HEK293 (cell line): ENCODE data around the gene ADAM19.

ENCODE experiments used
- CTCF ChIA-PET: fragments of 350-600 bp; formaldehyde crosslinking; extraction: SDS; loops from one replicate; lab custom pipeline; 2021; ENCODE audit warnings: antibody characterized with exemption; lab: Yijun Ruan, JAX
- POLR2A ChIA-PET: fragments of 300-600 bp; formaldehyde crosslinking; extraction: SDS; loops from one replicate; lab custom pipeline; 2020; ENCODE audit warnings: antibody characterized with exemption, inconsistent platforms; lab: Yijun Ruan, JAX
- H3K27ac ChIP-seq: fragments of 200-500 bp; sonication (Bioruptor generic); 2 replicates; pipeline ENCODE4 v1.5.1; 2014; ENCODE audit warnings: low read depth, low read length, control low read depth, inconsistent platforms; ENCODE audit errors: extremely low read depth
- H3K36me3 ChIP-seq, 2 experiments: fragments of 200-500 bp in 1 of 2; sonication (Bioruptor generic) in 1 of 2; 1 replicate in 1 of 2; 2 replicates in 1 of 2; pipeline ENCODE4 v1.5.1; 2014 to 2017; ENCODE audit warnings: inconsistent platforms in 2 of 2, low read length in 2 of 2; ENCODE audit not compliant: control insufficient read depth in 2 of 2, insufficient read depth in 1 of 2
- H3K4me1 ChIP-seq: fragments of 200-500 bp; sonication (Bioruptor generic); 2 replicates; pipeline ENCODE4 v1.5.1; 2014; ENCODE audit warnings: mild to moderate bottlenecking, low read length, inconsistent platforms; ENCODE audit not compliant: control insufficient read depth, insufficient read depth
- H3K4me3 ChIP-seq: 2 replicates; pipeline ENCODE4 v1.5.1; 2011; ENCODE audit warnings: low read depth, mild to moderate bottlenecking, control low read depth, low read length, moderate library complexity
- H3K9me3 ChIP-seq: fragments of 200-500 bp; sonication (Bioruptor generic); 2 replicates; pipeline ENCODE4 v1.5.1; 2014; ENCODE audit warnings: low read depth, low read length, inconsistent platforms; ENCODE audit not compliant: control insufficient read depth, insufficient read depth
- HOXC10 ChIP-seq: sonication (generic); formaldehyde crosslinking; IDR thresholded peaks from 2 replicates; pipeline ENCODE4 v1.8.1; 2023; ENCODE audit warnings: mild to moderate bottlenecking, missing genetic modification reagents
- KLF7 ChIP-seq: fragments of 450-650 bp; formaldehyde crosslinking; IDR thresholded peaks from 2 replicates; pipeline ENCODE4 v1.5.1; 2016; ENCODE audit warnings: missing biosample characterization, missing genetic modification characterization, borderline replicate concordance
- YY1 ChIP-seq: fragments of 450-650 bp; formaldehyde crosslinking; IDR thresholded peaks from 2 replicates; pipeline ENCODE4 v1.5.1; 2018; ENCODE audit warnings: missing biosample characterization, missing genetic modification characterization
- ZFHX2 ChIP-seq: fragments of 450-650 bp; formaldehyde crosslinking; conservative IDR thresholded peaks from 2 replicates; pipeline ENCODE4 v1.5.1; 2016; ENCODE audit warnings: missing biosample characterization, missing genetic modification characterization
- ZFP41 ChIP-seq: fragments of 450-650 bp; formaldehyde crosslinking; IDR thresholded peaks from 2 replicates; pipeline ENCODE4 v1.5.1; 2016; ENCODE audit warnings: missing biosample characterization, missing genetic modification characterization, borderline replicate concordance
- ZNF274 ChIP-seq, 2 experiments: fragments of 200-500 bp in 1 of 2; fragments of 450-650 bp in 1 of 2; sonication (Bioruptor generic) in 1 of 2; formaldehyde crosslinking in 1 of 2; IDR thresholded peaks; 2 replicates each; pipeline versions ENCODE4 v1.5.1 to v1.6.1; 2014 to 2016; ENCODE audit warnings: borderline replicate concordance in 1 of 2, inconsistent platforms in 1 of 2, low read length in 1 of 2, missing biosample characterization in 1 of 2, missing genetic modification characterization in 1 of 2
- ZNF324 ChIP-seq: fragments of 450-650 bp; formaldehyde crosslinking; IDR thresholded peaks from 2 replicates; pipeline ENCODE4 v1.5.1; 2016; ENCODE audit warnings: missing biosample characterization, missing genetic modification characterization
- ZNF48 ChIP-seq: fragments of 450-650 bp; formaldehyde crosslinking; IDR thresholded peaks from 2 replicates; pipeline ENCODE4 v1.5.1; 2016; ENCODE audit warnings: missing biosample characterization, missing genetic modification characterization
- ZNF529 ChIP-seq: fragments of 450-650 bp; formaldehyde crosslinking; IDR thresholded peaks from 2 replicates; pipeline ENCODE4 v1.5.1; 2017; ENCODE audit warnings: missing genetic modification characterization, missing biosample characterization; ENCODE audit not compliant: insufficient replicate concordance
- ZNF555 ChIP-seq: fragments of 450-650 bp; formaldehyde crosslinking; conservative IDR thresholded peaks from 2 replicates; pipeline ENCODE4 v1.5.1; 2017; ENCODE audit warnings: missing biosample characterization, mild to moderate bottlenecking, missing genetic modification characterization, inconsistent platforms
- ZNF610 ChIP-seq: fragments of 450-650 bp; formaldehyde crosslinking; IDR thresholded peaks from 2 replicates; pipeline ENCODE4 v1.5.1; 2016; ENCODE audit warnings: missing biosample characterization, missing genetic modification characterization, borderline replicate concordance
- ZNF623 ChIP-seq: fragments of 450-650 bp; formaldehyde crosslinking; IDR thresholded peaks from 2 replicates; pipeline ENCODE4 v1.5.1; 2016; ENCODE audit warnings: missing biosample characterization, missing genetic modification characterization
- ZNF670 ChIP-seq: fragments of 450-650 bp; formaldehyde crosslinking; IDR thresholded peaks from 2 replicates; pipeline ENCODE4 v1.5.1; 2016; ENCODE audit warnings: missing biosample characterization, missing genetic modification characterization, low read depth
- ZNF776 ChIP-seq: fragments of 450-650 bp; formaldehyde crosslinking; IDR thresholded peaks from 2 replicates; pipeline ENCODE4 v1.5.0; 2017; ENCODE audit warnings: missing biosample characterization, missing genetic modification characterization, borderline replicate concordance
- ZNF785 ChIP-seq: fragments of 450-650 bp; formaldehyde crosslinking; IDR thresholded peaks from 2 replicates; pipeline ENCODE4 v1.5.1; 2016; ENCODE audit warnings: missing biosample characterization, missing genetic modification characterization
- ZXDB ChIP-seq: fragments of 450-650 bp; formaldehyde crosslinking; IDR thresholded peaks from 2 replicates; pipeline ENCODE4 v1.5.1; 2016; ENCODE audit warnings: missing biosample characterization, missing genetic modification characterization
- TF ChIP-seq, protein P1 (sequence below): fragments of 450-650 bp; IDR thresholded peaks from 2 replicates; pipeline ENCODE4 v1.5.1; 2018; ENCODE audit warnings: missing biosample characterization, mild to moderate bottlenecking, missing genetic modification characterization
- TF ChIP-seq, protein P2 (sequence below): fragments of 450-650 bp; formaldehyde crosslinking; IDR thresholded peaks from 2 replicates; pipeline ENCODE4 v1.5.1; 2016; ENCODE audit warnings: missing biosample characterization, missing genetic modification characterization, borderline replicate concordance
- TF ChIP-seq, protein P3 (sequence below): fragments of 450-650 bp; formaldehyde crosslinking; IDR thresholded peaks from 2 replicates; pipeline ENCODE4 v1.5.1; 2017; ENCODE audit warnings: missing biosample characterization, missing genetic modification characterization
- TF ChIP-seq, protein P4 (sequence below): fragments of 450-650 bp; formaldehyde crosslinking; IDR thresholded peaks from 2 replicates; pipeline ENCODE4 v1.5.1; 2016; ENCODE audit warnings: missing biosample characterization, missing genetic modification characterization
- TF ChIP-seq, protein P5 (sequence below): fragments of 450-650 bp; formaldehyde crosslinking; IDR thresholded peaks from 2 replicates; pipeline ENCODE4 v1.5.1; 2016; ENCODE audit warnings: missing biosample characterization, missing genetic modification characterization

The ADAM19 gene

DNA sequence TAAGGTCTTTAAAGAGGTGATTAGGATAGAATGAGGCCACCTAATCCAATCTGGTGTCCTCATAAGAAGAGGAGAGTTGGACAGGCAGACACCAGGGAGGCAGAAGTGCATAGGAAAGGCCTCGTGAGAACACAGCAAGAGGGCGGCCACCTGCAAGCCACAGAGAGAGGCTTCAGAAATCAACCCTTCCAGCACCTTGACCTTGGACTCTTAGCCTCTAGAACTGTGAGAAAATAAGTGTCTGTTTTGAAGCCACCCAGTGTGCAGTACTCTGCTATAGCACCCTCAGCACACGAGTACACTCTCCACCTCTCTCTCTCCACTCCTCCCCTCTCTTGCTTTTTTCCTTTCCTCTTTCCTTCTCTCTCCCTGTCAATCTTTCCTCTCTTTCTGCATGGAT is 88.7 kb downstream of the ADAM19 start:
- ChIA-PET CTCF (interaction anchor here (1.5 kb wide), 1 partner anchor 9 kb away, joined by 3 read pairs; no protein-coding TSS in a partner anchor), POLR2A (no interaction called here)
- Histone ChIP-seq H3K27ac (no peak overlapping the region), H3K4me3 (no peak overlapping the region), H3K4me1 (no peaks in the 10 kb centered on the region), H3K36me3 (no peaks in the 10 kb centered on the region), H3K9me3 (no peaks in the 10 kb centered on the region)
- no peak for TF ChIP-seq ZNF48
- no peak for TF ChIP-seq ZNF555 (tag by site-specific recombination)
- TF ChIP-seq, protein P1, sequence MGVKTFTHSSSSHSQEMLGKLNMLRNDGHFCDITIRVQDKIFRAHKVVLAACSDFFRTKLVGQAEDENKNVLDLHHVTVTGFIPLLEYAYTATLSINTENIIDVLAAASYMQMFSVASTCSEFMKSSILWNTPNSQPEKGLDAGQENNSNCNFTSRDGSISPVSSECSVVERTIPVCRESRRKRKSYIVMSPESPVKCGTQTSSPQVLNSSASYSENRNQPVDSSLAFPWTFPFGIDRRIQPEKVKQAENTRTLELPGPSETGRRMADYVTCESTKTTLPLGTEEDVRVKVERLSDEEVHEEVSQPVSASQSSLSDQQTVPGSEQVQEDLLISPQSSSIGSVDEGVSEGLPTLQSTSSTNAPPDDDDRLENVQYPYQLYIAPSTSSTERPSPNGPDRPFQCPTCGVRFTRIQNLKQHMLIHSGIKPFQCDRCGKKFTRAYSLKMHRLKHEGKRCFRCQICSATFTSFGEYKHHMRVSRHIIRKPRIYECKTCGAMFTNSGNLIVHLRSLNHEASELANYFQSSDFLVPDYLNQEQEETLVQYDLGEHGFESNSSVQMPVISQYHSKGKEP (tag by site-specific recombination), result no peak
- no peak for TF ChIP-seq ZNF274 (IDR thresholded peaks at IDR 0.05; ENCODE audit: low read length)
- TF ChIP-seq ZNF274 (tag by site-specific recombination; IDR thresholded peaks at IDR 0.05; ENCODE audit: borderline replicate concordance), result no peak
- TF ChIP-seq, protein P2, sequence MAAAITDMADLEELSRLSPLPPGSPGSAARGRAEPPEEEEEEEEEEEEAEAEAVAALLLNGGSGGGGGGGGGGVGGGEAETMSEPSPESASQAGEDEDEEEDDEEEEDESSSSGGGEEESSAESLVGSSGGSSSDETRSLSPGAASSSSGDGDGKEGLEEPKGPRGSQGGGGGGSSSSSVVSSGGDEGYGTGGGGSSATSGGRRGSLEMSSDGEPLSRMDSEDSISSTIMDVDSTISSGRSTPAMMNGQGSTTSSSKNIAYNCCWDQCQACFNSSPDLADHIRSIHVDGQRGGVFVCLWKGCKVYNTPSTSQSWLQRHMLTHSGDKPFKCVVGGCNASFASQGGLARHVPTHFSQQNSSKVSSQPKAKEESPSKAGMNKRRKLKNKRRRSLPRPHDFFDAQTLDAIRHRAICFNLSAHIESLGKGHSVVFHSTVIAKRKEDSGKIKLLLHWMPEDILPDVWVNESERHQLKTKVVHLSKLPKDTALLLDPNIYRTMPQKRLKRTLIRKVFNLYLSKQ (tag by site-specific recombination), result no peak
- no peak for TF ChIP-seq ZNF324 (tag by site-specific recombination)
- TF ChIP-seq, protein P3, sequence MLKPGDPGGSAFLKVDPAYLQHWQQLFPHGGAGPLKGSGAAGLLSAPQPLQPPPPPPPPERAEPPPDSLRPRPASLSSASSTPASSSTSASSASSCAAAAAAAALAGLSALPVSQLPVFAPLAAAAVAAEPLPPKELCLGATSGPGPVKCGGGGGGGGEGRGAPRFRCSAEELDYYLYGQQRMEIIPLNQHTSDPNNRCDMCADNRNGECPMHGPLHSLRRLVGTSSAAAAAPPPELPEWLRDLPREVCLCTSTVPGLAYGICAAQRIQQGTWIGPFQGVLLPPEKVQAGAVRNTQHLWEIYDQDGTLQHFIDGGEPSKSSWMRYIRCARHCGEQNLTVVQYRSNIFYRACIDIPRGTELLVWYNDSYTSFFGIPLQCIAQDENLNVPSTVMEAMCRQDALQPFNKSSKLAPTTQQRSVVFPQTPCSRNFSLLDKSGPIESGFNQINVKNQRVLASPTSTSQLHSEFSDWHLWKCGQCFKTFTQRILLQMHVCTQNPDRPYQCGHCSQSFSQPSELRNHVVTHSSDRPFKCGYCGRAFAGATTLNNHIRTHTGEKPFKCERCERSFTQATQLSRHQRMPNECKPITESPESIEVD (tag by site-specific recombination), result no peak
- no peak for TF ChIP-seq ZNF776 (tag by site-specific recombination)
- no peak for TF ChIP-seq ZXDB
- TF ChIP-seq, protein P4, sequence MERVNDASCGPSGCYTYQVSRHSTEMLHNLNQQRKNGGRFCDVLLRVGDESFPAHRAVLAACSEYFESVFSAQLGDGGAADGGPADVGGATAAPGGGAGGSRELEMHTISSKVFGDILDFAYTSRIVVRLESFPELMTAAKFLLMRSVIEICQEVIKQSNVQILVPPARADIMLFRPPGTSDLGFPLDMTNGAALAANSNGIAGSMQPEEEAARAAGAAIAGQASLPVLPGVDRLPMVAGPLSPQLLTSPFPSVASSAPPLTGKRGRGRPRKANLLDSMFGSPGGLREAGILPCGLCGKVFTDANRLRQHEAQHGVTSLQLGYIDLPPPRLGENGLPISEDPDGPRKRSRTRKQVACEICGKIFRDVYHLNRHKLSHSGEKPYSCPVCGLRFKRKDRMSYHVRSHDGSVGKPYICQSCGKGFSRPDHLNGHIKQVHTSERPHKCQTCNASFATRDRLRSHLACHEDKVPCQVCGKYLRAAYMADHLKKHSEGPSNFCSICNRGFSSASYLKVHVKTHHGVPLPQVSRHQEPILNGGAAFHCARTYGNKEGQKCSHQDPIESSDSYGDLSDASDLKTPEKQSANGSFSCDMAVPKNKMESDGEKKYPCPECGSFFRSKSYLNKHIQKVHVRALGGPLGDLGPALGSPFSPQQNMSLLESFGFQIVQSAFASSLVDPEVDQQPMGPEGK (tag by site-specific recombination), result no peak
- TF ChIP-seq KLF7, result no peak
- TF ChIP-seq, protein P5, sequence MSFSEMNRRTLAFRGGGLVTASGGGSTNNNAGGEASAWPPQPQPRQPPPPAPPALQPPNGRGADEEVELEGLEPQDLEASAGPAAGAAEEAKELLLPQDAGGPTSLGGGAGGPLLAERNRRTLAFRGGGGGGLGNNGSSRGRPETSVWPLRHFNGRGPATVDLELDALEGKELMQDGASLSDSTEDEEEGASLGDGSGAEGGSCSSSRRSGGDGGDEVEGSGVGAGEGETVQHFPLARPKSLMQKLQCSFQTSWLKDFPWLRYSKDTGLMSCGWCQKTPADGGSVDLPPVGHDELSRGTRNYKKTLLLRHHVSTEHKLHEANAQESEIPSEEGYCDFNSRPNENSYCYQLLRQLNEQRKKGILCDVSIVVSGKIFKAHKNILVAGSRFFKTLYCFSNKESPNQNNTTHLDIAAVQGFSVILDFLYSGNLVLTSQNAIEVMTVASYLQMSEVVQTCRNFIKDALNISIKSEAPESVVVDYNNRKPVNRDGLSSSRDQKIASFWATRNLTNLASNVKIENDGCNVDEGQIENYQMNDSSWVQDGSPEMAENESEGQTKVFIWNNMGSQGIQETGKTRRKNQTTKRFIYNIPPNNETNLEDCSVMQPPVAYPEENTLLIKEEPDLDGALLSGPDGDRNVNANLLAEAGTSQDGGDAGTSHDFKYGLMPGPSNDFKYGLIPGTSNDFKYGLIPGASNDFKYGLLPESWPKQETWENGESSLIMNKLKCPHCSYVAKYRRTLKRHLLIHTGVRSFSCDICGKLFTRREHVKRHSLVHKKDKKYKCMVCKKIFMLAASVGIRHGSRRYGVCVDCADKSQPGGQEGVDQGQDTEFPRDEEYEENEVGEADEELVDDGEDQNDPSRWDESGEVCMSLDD (tag by site-specific recombination), result no peak
- no peak for TF ChIP-seq ZNF529 (tag by site-specific recombination)
- no peak for TF ChIP-seq ZFP41 (tag by site-specific recombination)

DNA sequence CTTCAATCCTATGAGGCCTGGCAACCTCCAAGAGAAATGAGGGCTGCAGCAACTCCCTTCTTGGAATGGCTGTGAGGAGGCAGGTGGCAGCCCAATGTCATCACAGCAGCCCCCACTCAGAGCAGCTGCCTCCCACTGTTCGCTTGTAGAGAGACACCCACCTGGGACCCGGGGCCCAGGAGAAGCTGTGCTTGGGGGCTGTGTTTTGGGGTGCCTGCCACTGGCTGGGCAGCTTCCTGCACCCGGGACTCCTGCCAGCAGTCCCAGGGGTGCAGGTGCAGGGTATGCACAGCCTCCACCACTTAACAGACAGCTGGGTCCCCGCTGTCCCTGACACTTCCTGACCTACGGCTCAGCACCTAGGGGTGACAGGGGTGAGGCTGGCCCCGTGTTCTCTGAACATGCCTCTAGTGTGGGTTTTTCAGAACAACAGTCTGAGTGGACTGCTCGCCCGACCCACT is 89.3 kb downstream of the ADAM19 start:
- ChIA-PET CTCF (interaction anchor here (1.5 kb wide), 1 partner anchor 9 kb away, joined by 3 read pairs; no protein-coding TSS in a partner anchor), POLR2A (no interaction called here)
- TF ChIP-seq ZNF610 (tag by site-specific recombination), result no peak
- TF ChIP-seq, protein P2 (tag by site-specific recombination), result no peak
- no peak for TF ChIP-seq ZFHX2
- no peak for TF ChIP-seq YY1 (tag by site-specific recombination)
- no peak for TF ChIP-seq ZNF785 (tag by site-specific recombination)
- no peak for TF ChIP-seq ZNF623 (tag by site-specific recombination)
- no peak for TF ChIP-seq HOXC10 (CRISPR knock-in tag)
- TF ChIP-seq, protein P1 (tag by site-specific recombination), result no peak
- TF ChIP-seq ZNF670, result no peak

More for the DNA sequence above, 89.3 kb downstream of the ADAM19 start:
- H3K4me3 ChIP-seq, result no peak overlapping the region
- H3K9me3 ChIP-seq, result no peaks in the 10 kb centered on the region
- no peaks in the 10 kb centered on the region for H3K4me1 ChIP-seq
- no peaks in the 10 kb centered on the region for H3K36me3 ChIP-seq
- H3K27ac ChIP-seq, result no peak overlapping the region
